Measurements from ENCODE around the gene NUTF2.

GRCh38 chr16:67860589-67861398 lies 14.1 kb downstream of the NUTF2 start:
- no peak for TF ChIP-seq CTCF (conservative IDR thresholded peaks at IDR 0.05; ENCODE audit: low read depth, low read length)
- TF ChIP-seq EZH2 (IDR thresholded peaks at IDR 0.05; ENCODE audit: borderline replicate concordance, low read depth, low read length, poor library complexity, severe bottlenecking) = no peak
